GM10248 (cell line): ENCODE measurements around the gene EFCAB12.

Source experiments
- CTCF ChIA-PET: fragments of 300-600 bp; sonication (Branson Sonifier 250); formaldehyde crosslinking; extraction: SDS; loops from one replicate; lab custom pipeline; 2021; ENCODE audit warnings: antibody characterized with exemption; lab: Yijun Ruan, JAX
- POLR2A ChIA-PET: fragments of 350-650 bp; sonication (Branson Sonifier 250); formaldehyde crosslinking; extraction: SDS; loops from one replicate; lab custom pipeline; 2020; ENCODE audit warnings: antibody characterized with exemption; lab: Yijun Ruan, JAX
- DNase-seq: peaks from one replicate; pipeline ENCODE4 v3.0.0; 2012; ENCODE audit errors: extremely low spot score
- CTCF ChIP-seq: IDR thresholded peaks from 2 replicates; pipeline ENCODE4 v1.5.1; 2012; ENCODE audit warnings: mild to moderate bottlenecking, low read depth; ENCODE audit errors: extremely low read depth, missing control alignments, control extremely low read depth

Gene EFCAB12

GRCh38 chr3:129428007-129428375 is 445 bp downstream of the EFCAB12 start:
- no peak for TF ChIP-seq CTCF
- no peak for DNase-seq
- ChIA-PET CTCF (interaction anchor here (1.0 to 1.8 kb wide), 4 partner anchors 8 to 44 kb away, joined by 4 to 5 read pairs (median 4); no protein-coding TSS in a partner anchor), POLR2A (interaction anchor here (0.6 to 1.0 kb wide), 2 partner anchors 10 to 28 kb away, joined by 3 to 4 read pairs; no protein-coding TSS in a partner anchor)

DNA sequence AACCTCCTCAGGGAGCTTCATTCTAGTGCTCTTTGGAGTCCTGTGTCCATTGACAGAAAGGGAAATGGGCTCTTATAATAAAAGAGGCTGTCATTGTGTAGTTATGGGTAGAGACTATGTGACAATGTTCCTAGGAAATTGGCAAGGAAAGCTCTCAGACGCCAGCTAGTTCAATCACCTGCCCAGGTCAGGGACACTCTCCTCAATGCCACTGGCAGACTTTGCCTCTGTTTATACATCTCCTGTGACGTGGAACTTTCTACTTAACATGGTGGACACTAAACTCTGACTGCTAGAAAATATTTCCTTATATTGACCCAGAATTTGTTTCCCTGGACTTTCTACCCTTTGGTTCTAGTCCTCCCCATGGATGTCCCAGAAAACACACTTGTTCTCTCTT is 2.8 kb downstream of the EFCAB12 start:
- POLR2A ChIA-PET = no interaction called here

DNA sequence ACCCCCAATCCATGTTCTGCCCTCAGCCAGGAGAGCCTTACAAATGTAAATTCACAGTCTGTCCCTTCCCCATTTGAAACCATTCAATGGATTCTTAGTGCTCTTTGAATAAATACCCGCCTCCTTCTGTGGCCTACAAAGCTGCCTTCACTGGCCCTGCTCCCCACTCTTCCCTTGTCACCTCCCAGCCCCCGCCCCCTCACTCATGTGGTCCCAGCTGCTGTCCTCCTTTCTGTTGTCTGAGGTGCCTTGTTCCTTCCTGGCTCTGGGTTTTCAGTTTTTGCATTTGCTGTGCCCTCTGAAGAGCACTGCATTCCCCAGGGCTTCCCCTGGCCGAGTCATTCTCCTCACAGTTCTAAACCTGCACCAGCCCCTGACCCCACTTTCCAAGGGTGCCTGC is 3.2 kb downstream of the EFCAB12 start:
- POLR2A ChIA-PET = no interaction called here
- no peak for TF ChIP-seq CTCF
- CTCF ChIA-PET = interaction anchor here (1.1 to 1.5 kb wide), 4 partner anchors 9 to 263 kb away, joined by 3 read pairs; no protein-coding TSS in a partner anchor
- DNase-seq = no peak

More for the DNA sequence above, 2.8 kb downstream of the EFCAB12 start:
- no peak for TF ChIP-seq CTCF
- CTCF ChIA-PET = interaction anchor here (1.1 to 1.5 kb wide), 4 partner anchors 9 to 263 kb away, joined by 3 read pairs; no protein-coding TSS in a partner anchor
- no peak for DNase-seq

- DNase-seq = no peak
- no peak for TF ChIP-seq CTCF
- POLR2A ChIA-PET = no interaction called here
- CTCF ChIA-PET = interaction anchor here (1.3 to 1.8 kb wide), 2 partner anchors 10 to 17 kb away, joined by 3 to 6 read pairs; no protein-coding TSS in a partner anchor
Measured at GRCh38 chr3:129424185-129424841, 4.1 kb downstream of the EFCAB12 start.

- TF ChIP-seq CTCF = no peak
- no peak for DNase-seq
- POLR2A ChIA-PET = interaction anchor here (0.9 kb wide), 1 partner anchor 8 kb away, joined by 3 read pairs; no protein-coding TSS in a partner anchor
- CTCF ChIA-PET = interaction anchor here (0.6 to 1.8 kb wide), 8 partner anchors 8 to 40 kb away, joined by 3 to 6 read pairs (median 3); no protein-coding TSS in a partner anchor
Measured at GRCh38 chr3:129422897-129423296, 5.5 kb downstream of the EFCAB12 start.

DNA sequence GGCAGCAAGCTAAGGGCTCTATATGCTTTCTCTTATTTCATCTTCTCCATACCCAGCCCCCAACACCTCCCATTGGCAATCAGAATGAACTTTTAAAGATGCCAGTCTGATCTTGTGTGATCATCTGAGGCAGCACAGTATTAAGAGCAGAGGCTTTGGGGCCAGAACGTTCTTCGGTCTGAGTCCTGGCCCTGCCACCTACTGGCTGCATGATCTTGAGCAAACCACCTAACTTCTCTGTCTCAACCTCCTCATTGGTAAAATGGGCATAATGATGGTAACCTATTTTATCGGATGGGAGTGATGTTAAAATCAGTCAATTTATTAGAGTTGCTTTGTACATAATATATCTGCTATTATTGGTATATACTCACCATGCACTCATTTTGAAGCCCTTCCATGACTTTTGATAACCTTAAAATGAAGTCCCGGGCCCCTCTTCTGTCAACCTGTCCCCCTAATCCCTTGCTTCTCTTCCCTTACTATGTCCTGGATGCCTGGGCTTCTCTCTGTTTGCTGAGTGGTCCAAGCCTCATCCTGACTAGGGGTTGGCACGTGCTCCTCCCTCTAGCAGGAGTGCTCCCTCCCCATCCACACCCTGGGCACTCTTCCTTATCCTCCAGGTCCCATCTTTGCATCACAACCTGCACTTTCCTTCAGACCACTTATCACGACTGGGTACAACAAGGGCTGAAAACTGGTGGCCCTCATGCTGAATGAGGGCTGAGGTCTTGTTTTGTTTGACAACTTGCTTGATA is 6.3 kb downstream of the EFCAB12 start:
- TF ChIP-seq CTCF = no peak
- DNase-seq = no peak
- POLR2A ChIA-PET = interaction anchor here (0.6 kb wide), 1 partner anchor 737 kb away, joined by 5 read pairs; no protein-coding TSS in a partner anchor
- CTCF ChIA-PET = interaction anchor here (0.6 to 1.8 kb wide), 5 partner anchors 15 to 39 kb away, joined by 3 to 6 read pairs (median 4); no protein-coding TSS in a partner anchor
